Stimulated activated naive CD4-positive, alpha-beta T cell (primary cell): ENCODE measurements around the gene EGF.
"Not testable (repeated sequence)": the region's sequence is repeated elsewhere in the genome, so short reads cannot be mapped to it uniquely, and the experiment has no call there.

Experiments used
- DNase-seq, 6 experiments: peaks; one replicate each; lab custom pipeline; 2025; lab: John Stamatoyannopoulos, UW

Gene EGF

DNA sequence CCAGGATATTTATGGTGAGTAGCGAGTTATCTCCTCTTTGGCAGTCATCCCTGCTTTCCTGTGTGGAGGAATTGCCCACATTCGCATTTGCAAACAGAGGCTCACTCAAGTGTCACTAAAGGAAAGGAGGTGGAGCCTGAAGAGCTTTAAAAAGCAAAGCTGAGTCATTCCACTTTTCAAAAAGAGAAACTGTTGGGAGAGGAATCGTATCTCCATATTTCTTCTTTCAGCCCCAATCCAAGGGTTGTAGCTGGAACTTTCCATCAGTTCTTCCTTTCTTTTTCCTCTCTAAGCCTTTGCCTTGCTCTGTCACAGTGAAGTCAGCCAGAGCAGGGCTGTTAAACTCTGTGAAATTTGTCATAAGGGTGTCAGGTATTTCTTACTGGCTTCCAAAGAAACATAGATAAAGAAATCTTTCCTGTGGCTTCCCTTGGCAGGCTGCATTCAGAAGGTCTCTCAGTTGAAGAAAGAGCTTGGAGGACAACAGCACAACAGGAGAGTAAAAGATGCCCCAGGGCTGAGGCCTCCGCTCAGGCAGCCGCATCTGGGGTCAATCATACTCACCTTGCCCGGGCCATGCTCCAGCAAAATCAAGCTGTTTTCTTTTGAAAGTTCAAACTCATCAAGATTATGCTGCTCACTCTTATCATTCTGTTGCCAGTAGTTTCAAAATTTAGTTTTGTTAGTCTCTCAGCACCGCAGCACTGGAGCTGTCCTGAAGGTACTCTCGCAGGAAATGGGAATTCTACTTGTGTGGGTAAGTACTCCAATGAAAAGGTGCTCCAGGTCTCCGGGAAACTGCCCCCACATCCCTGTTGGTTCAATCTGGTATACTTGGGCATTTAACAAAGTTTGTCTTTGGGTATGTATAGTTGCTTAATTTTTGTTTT lies at the start of gene EGF:
Gene EGF (plus strand): TSS at position 178 of the 890 bp plus-strand sequence. CDS start 453 bp downstream, at position 631.
- no peak for DNase-seq

DNA sequence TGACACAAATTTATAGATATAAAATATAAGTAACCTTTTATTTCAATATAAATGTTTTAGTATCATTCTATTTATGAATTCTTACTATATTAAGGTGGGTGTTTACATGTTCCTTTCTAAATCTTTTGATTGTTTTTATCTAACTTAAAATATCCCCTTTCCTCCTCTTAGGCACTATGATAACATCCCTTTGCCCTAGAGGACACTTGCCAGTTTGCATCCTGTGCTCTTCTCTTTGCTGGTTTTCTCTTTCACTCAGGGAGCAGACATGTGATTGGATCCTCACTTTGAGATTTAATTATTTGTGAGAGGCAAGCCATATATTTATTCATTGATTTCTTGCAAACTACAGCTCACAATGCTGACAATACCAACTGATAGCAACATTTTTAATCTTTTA lies 48.5 kb upstream of the EGF start:
- no peak for DNase-seq

DNA sequence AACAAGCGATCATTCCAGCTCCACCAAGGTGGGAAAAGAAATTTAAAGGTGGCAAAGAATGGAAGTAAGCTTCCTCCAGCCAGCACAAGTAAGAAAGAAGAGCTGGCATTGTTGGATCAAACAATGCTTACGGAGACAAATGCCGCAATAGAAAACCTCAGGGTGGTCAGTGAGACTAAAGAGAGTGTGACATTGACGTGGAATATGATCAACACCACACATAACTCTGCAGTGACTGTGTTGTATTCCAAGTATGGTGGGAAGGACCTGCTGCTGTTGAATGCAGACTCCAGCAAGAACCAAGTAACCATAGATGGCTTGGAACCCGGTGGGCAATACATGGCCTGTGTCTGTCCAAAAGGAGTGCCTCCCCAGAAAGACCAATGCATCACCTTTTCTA lies 42.6 kb upstream of the EGF start:
- DNase-seq: no peak

DNA sequence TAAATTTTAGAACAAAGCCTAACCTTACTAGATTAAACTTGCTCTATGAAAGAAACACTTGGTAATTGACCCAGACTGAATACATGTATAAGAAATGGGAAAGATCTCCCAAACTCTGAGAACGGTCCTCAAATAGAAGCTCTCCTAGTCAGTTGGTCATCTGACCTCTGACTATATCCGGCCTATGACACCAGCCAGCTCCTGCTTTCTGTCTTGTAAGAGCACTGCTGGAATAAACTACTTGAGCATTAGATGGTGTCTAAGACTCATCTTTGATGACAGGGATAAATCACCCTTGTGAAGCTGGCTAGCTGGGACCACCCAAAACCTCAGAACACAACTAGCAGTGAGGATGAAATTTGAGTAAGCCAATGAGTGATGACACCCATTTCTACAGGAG lies 40.6 kb upstream of the EGF start:
- no peak for DNase-seq

DNA sequence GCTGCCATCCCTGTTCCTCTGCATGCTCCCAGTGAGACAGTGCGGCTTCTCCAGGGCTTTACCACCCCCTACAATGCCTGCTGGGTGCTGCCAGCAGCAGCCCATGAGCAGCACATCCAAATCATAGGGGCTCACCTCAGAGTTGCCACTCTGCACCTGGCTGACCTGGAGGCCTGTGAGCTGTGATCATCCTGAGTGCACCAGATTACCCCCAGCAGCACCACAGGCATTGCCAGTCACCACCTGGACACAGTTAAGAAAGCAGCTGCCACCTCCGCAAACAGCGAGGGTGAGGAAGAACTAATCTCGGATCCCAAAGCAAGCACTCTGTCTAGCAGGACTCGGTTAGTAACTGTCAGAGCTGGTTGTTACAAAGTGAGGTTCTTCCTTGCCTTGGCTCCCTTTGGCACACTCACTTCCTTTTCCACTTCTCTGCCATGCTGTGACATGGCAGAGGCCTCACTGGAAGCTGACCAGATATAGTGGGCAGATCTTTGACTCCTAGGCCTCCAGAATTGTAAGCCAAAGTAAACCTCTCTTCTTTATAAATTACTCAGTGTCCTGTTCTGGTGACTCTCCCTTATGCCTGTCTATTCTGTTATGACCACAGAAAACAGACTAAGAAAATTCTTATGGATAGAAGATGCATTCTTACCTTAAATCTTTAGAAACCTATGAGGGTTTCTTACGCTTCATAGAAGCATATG lies 39.6 kb upstream of the EGF start:
- DNase-seq: no peak

DNA sequence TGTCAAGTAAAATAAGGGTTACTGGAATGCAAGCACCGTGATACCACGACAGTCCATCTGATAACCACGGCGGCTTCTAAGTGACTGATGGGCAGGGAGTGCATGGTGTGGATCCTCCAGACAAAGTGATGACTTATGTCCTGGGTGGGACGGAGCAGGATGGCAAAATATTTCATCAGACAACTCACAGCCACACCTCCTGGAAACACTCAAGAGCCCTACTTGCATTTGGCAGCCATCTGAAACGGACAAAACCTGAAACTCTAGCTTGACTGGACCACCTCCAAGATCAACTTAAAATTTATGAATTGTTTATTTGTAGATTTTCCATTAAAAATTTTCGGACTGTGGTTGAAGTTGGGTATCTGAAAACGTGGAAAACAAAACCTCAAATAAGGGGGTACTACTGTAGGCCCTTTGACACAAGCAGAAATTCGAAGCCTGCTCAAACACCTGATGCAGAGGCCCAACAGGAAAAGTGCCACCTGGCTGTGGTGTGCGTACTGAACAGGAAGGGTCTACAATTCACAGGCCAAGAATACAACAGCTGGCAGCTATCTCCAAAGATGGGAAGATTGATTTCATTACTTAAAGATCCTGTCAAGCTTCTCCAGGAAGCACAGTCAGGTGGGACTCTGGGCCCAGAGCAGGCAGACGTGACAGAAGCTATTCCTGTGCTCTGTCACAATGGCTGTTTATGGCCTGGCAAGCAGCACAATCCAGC lies 38.7 kb upstream of the EGF start:
- DNase-seq: no peak

DNA sequence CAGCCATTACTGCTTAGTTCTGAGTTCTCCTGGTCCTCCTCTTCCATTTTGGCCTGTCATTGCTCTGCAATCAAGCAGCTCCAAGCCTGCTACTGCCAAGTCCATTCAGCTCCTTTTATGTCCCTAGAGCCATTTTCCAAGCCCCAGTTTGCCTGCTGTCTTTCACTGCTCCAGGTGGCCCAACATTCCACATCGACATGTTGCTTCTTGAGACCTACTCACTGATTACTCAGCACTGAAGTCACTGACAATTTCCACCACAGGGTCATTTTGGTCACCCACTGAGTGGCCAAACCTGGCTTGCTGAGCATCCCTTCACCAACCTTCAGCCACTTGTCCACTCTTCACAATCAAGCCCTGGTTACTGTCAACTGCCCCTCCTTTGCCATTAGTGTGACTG lies 37.6 kb upstream of the EGF start:
- DNase-seq: no peak

DNA sequence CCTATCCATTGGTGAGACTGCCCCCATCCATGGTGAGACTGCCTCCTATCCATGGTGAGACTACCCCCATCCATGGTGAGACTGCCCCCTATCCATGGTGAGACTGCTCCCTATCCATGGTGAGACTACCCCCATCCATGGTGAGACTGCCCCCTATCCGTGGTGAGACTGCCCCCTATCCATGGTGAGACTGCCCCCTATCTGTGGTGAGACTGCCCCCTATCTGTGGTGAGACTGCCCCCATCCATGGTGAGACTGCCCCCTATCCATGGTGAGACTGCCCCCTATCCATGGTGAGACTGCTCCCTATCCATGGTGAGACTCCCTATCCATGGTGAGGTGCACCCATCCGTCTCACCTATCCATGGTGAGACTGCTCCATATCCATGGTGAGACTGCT lies 37.1 kb upstream of the EGF start:
- not testable (repeated sequence) for DNase-seq

DNA sequence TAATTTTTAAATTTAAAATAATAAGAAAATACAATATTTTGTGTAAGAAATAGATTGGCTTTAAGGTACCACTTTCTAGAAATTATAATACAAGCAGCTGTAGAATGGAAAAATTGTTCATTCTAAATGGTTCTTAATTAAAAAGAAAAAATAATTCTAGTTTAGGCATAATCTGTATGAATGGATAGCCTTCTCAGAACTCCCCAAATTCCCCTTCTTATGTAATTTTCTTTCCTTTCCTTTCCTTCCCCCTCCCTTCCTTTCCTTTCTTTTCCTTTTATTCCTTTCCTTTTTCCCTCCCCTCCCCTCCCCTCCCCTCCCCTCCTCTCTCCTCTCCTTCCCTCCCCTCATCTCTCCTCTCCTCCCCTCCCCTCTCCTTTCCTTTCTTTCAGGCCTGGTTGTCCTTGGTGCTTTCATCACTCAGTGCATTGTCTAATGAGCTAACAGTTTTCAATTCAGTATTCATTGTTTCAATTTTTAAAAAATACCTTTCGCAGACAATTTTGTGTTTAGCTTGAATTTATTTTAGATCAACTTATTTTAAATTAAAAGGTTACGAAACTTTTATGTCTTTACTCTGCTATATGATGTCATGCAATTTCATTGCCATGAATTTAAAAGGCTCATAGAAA lies 35.9 kb upstream of the EGF start:
- DNase-seq: no peak

DNA sequence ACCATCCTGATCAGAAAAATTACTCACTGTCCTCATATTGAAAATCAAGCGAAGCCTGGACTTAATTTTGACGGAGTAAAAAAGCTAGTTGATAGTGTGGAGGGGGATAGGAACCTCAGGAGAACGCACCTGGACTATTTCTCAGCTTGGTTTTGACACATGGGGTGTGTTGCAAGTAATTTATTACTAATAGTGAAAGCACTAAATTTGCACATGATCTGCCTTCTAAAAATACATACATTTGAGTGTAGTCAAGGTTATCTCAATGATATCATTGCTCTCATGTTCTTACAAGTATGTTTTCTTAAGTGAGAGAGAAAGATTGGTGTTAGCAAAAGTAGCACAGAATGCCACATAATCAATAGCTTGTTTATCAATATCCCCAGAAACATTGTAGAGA lies 35.3 kb upstream of the EGF start:
- no peak for DNase-seq

DNA sequence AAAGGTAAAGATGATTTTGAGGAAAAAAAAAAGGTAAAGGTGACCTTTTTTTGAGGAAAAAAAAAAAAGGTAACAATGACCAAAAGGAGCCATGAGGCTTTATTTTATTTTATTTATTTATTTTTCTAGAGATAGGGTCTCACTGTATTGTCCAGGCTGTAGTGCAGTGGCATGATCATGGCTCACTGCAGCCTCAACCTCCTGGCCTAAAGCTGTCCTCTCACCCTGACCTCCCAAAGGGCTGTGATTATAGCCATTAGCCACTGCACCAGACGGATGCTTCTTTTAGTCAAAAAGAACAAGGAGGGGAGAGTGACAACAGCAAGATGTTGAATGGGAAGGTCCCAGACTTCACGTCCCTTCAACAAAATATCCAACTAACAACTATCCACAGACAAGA lies 34.3 kb upstream of the EGF start:
- DNase-seq: no peak

DNA sequence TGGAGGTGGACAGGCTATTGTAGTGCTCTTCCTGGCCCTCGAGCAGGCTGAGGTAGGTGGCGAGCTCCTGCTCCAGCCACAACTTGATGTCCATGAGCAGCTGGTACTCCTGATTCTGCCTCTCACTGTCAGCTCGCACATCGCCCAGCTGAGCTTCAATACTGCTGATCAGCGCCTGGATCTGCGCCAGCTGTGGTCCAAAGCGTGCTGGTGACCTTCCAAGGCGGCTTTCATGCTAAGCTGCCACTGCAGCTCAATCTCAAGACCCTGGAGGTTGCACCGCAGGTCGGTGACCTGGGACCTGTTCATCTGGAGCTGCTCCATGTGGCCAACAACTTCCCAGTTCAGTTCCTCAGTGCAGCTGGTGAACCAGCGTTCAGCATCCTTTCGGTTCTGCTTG lies 33.6 kb upstream of the EGF start:
- no peak for DNase-seq

DNA sequence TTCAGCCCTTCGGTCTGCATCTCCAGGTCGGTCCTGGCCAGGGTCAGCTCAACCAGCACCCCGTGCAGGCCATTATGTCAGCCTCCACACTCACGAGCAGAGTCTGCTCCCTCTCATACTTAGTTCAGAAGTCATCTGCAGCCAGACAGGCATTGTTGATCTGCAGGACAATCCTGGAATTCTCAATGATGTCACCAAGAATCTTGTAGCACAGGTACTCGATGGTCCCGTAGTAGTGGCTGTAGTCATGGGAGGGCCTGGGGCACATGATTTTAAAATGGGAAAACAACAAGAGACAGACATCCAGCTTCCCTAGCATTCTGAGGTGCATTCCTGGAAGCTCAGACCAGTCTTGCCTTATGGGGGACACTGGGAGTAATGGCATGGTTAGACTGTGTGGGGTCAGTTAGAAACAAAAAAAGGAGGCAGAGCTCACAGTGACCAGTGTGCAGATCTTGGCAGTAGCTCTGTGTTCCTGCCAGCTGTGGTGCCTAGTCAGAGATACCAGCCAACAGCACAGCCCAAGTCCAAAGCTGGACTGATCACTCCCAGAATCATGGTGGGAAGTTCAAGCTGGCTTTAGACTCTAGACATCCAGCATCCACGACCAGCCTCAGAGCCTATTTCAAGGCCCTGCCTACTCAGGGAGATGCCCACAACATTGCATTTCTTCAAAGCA lies 32.9 kb upstream of the EGF start:
- no peak for DNase-seq

DNA sequence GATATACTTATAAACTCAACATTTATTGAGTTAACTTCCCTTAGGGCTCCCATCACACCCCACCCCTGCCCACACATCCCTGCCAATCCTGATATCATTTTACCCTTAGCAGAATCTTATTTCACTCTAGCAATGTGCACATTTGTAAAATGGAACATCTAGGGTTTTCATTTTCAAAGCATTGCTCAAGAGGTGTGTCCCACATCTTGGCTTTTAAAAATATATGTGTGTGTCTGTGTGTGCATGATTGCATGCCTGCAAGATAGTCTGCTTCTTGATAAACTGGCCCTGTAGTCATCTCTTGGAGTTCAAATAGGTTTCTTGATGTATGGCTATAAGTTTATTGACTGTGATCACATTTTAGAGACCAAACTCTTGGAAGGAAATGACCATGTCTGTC lies 26.4 kb upstream of the EGF start:
- DNase-seq: no peak

DNA sequence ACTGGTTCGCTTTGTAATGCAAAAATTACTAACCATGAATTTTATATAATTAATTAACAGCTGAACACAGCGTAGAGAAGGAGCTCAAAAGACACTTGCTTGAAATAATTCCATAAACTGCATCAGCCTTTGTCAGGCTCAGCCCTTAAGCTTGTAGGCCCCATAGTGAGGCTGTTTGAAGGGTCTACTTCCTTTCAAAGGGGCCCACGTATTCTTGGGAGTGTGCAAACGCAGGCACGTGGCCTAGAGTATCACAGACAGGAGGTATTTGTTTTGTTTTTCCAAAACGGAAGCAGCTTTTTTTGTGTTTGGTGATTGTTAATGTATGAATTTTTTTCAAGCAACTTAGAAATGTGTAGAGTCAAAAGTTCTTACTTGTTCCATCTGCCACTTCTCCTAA lies 25.6 kb upstream of the EGF start:
- DNase-seq: no peak

DNA sequence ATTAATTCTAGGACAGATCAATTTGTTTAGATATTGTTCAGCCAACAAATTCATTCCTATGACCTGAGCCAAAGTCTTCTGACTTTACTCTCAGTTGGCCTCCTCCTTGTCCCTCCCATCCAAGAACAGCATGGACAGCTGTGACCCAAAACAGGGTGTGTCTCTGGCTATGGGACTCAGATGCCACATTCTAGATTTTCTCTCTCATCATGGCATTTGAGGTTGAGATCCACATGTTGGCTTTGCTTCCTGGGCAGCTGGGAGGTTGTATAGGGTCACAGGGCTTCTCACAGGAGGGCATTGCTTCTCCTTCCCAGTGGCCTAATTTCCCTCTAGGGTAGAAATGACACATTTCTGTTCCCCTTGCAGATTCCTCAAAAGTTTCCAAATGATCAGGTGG lies 22.6 kb upstream of the EGF start:
- no peak for DNase-seq

DNA sequence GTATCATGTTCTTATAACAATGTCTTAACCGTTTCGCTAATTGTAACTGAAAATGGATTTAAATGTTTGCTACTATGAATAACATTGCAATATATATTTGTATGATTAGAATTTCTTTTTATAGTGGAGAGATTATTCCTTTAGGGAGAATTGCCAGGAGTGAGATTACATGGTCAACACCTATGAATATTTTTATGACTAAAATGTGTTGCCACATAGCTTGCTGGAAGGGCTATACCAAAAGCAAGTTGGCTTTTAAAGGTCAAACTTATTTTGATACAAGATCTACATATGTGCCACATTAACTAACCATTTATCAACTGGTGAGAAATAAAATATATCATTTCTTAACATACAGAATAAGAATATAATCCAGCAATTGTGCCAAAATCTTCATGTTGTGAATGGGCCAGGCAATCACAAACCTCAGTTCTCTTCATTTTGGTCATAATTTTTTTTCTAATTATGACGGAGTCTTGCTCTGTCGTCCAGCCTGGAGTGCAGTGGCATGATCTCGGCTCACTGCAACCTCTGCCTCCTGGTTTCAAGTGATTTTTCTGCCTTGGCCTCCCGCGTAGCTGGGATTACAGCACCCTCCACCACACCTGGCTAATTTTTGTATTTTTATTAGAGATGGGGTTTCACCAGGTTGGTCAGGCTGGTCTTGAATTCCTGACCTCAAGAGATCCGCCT lies 10.0 kb upstream of the EGF start:
- DNase-seq: no peak

DNA sequence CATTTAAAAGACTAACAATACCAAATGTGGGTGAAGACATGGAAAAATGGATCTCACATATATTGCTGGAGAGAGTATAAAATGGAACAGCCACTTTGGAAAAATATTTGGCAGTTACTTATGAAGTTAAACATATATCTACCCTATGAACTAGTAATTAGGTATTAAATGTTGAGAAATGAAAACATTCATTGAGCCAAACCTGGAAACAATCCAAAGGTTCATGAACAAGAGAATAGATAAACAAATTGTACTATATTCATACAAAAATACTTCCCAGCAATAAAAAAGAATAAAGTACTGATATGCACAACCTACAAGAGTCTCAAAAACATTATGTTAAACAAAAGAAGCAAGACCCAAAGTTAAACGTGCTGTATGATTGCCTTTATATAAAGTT lies 4.0 kb upstream of the EGF start:
- DNase-seq: no peak

DNA sequence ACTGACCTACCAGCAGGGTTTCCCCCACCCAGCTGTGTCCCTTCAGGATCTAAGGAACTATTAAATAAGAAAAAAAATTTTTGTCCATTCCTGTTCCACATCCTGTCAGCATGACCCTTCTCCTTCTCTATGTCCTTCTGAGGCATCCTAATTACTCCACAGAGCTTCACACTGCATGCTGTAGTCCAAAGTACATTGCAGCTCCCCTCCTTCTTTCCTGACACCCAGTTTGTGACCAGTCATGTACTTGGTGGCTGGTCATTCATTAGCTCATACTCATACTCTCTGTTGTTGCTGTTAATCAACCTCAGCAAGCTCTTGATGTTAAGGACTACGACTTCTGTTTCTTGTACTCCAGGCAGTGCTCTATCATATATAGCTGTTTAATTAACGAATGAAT lies 2.4 kb upstream of the EGF start:
- DNase-seq: no peak

DNA sequence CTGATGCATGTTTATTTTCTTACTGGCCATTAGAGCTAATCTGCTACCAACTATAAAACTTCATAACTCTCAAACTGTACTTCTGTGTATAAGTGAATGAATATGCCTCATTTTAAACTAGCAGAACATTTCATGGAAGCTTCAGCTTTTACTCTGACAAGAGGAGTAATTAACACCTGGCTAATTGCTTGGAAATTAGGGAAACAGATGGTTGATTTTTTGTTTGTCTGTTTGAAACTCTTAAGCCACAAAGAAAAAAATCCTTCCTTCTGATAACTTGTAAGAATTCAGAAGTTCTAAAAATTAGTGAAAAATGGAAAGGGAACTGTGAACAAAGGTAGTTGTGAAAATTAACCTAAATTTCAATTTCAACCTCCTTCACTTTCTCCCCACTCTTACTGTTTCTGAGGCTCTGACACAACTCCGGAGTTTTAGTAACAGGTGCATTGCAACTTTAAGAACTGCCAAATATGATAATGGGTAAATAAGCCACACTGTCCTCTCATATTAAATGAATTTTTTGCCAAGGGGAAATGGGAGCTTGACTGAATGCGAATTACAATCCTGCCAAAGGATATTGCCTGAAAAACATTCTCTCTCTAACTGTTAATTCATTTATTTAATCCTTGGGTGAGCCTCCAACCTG lies 1.0 kb downstream of the EGF start:
- no peak for DNase-seq

DNA sequence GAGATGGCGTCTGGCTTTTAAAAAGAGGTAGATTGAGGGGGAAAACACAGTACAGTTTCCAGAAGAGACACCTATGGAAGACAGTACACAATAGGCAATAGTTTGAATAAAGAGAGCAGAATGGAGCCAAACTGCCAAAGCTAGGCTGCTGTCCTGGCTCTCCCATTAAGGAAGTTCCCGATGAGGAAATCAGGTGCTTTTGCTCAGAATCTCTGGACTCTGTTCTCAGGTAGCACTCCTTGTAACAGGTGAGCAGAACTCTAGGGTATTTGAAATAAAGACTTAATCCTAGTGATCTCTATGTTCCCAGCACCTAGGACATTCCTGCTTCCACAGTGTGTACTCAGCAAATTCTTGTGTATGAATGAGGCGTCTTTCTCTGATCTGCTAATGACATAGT lies 1.6 kb downstream of the EGF start:
- DNase-seq: no peak
